ENCODE measurements around the gene MUSTN1. TPM values are rescaled to one million over a fixed set of nuclear protein-coding genes. Genes with fewer than 3 reads are reported as not detected.

The MUSTN1 gene
- total and polyA plus RNA-seq, 2 donors (not counting 3 experiments of a cell fraction or from before 2014, with no cell fraction given): 1.1 to 2.2 TPM

- dilution Hi-C loops (cut with MboI; ENCODE audit: extremely low pct_ligation_motif_present, low sequenced_read_pairs) (no loop called here), intact Hi-C loops (cut with micrococcal nuclease) (no loop called here)
- Histone ChIP-seq H3K9me3 (replicated peaks; ENCODE audit: control insufficient read depth, insufficient read depth, low read length) (no peaks in the 10 kb centered on the region), H3K36me3 (ENCODE audit: control insufficient read depth in 2 of 2, extremely low read depth in 1 of 2, insufficient read depth in 2 of 2, low read length in 2 of 2) (peaks cover 0 to 5% of the 10 kb centered on the region in 2 experiments), H3K4me1 (ENCODE audit: control insufficient read depth, extremely low read depth, insufficient read depth, low read length) (no peaks in the 10 kb centered on the region), H3K9ac (replicated peaks; ENCODE audit: extremely low read depth, insufficient read depth, low read length) (no peak overlapping the region), H3K4me2 (ENCODE audit: insufficient read depth, low read length) (no peak overlapping the region), H3K27me3 (ENCODE audit: control insufficient read depth in 2 of 2, insufficient read depth in 2 of 2, low read length in 2 of 2) (no peaks in the 10 kb centered on the region), H4K20me1 (replicated peaks; ENCODE audit: control insufficient read depth, extremely low read depth, insufficient read depth, low read length) (no peaks in the 10 kb centered on the region), H3K27ac (ENCODE audit: insufficient read depth, low read depth, low read length) (no peak overlapping the region), H2AFZ (ENCODE audit: low read depth, low read length) (no peak overlapping the region), H3K9me1 (replicated peaks; ENCODE audit: control insufficient read depth, extremely low read depth, insufficient read depth, low read length) (no peaks in the 10 kb centered on the region), H3K4me3 (replicated peaks in 1 of 3; ENCODE audit: insufficient read depth in 1 of 3, low read depth in 1 of 3, low read length in 3 of 3) (no peak overlapping the region), H3K79me2 (ENCODE audit: control insufficient read depth, insufficient read depth, low read length) (no peaks in the 10 kb centered on the region)
- TF ChIP-seq POLR2AphosphoS5 (IDR thresholded peaks at IDR 0.05; ENCODE audit: insufficient read depth, low read depth, low read length): no peak
- no peak for TF ChIP-seq FOS (IDR thresholded peaks at IDR 0.05; ENCODE audit: borderline replicate concordance, insufficient read depth, low read length)
- TF ChIP-seq MAX (IDR thresholded peaks at IDR 0.05; ENCODE audit: insufficient read depth, insufficient read length): no peak
- no peak for TF ChIP-seq MYC (IDR thresholded peaks at IDR 0.05; ENCODE audit: low read depth, low read length)
- TF ChIP-seq JUN (IDR thresholded peaks at IDR 0.05; ENCODE audit: borderline replicate concordance, insufficient read depth, insufficient read length, low read depth): no peak
- TF ChIP-seq EZH2 (IDR thresholded peaks at IDR 0.05; ENCODE audit: borderline replicate concordance, low read depth, low read length, severe bottlenecking): no peak
- TF ChIP-seq CTCF (IDR thresholded peaks at IDR 0.05; ENCODE audit: extremely low read depth in 1 of 2, insufficient read depth in 1 of 2, low read depth in 1 of 2, low read length in 2 of 2): no peak
- no peak for TF ChIP-seq POLR2A (IDR thresholded peaks at IDR 0.05; ENCODE audit: low read depth, low read length)
- TF ChIP-seq GATA2 (IDR thresholded peaks at IDR 0.05; ENCODE audit: insufficient read depth, insufficient read length, low read depth, low read length): no peak
- no TSS peak for BruUV-seq (replicated peaks)
- POLR2A ChIA-PET: no interaction called here
- DNase-seq (ENCODE audit: low read depth, low spot score) (no peak), FAIRE-seq (no peak)
- CTCF ChIA-PET: no interaction called here
Measured at GRCh38 chr3:52841981-52842340, 7.1 kb upstream of the MUSTN1 start.
